ENCODE results near the gene SLAMF7.

The SLAMF7 gene

DNA sequence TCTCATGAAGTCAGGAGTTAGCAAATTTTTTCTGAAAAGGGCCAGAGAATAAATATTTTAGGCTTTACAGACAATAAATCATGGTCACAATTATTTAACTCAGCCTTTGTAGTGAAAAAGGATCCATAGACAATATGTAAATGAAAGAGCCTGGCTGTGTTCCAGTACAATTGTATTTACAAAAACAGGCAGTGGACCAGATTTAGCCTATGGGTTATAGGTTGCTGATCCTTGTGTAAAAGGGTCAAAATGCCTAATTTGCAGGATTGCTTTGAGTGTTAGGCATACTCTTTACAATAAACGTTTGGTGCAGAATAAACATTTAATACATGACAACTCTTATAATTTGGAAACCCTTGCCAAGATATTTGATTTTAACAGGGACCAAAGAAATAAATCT, 6.5 kb downstream of the SLAMF7 start:
- no peak for DNase-seq (ENCODE audit: low read depth)

GRCh38 chr1:160746836-160747500, 7.9 kb downstream of the SLAMF7 start:
- no peak for DNase-seq (ENCODE audit: low read depth)

GRCh38 chr1:160747717-160748116, 8.7 kb downstream of the SLAMF7 start:
- no peak for DNase-seq (ENCODE audit: low read depth)

DNA sequence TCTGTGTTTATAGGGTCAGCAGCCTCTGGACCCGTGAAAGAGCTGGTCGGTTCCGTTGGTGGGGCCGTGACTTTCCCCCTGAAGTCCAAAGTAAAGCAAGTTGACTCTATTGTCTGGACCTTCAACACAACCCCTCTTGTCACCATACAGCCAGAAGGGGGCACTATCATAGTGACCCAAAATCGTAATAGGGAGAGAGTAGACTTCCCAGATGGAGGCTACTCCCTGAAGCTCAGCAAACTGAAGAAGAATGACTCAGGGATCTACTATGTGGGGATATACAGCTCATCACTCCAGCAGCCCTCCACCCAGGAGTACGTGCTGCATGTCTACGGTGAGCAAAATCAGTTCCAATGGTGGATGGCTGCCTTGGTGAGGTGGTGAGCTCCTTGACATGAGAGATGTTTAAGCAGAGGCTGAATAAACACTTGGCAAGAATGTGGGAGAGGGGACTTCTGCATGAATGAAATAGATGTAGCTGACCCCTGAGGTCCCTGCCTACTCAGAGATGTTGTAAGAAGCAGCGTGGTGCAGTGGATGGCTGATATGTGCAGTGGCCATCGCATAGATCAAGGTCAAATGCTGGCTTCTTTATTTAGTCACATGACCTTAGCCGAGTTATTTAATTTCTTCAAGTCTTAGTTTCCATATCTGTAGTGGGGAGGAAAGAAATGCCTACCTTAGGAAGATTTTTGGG, 9.3 kb downstream of the SLAMF7 start:
- no peak for DNase-seq (ENCODE audit: low read depth)

DNA sequence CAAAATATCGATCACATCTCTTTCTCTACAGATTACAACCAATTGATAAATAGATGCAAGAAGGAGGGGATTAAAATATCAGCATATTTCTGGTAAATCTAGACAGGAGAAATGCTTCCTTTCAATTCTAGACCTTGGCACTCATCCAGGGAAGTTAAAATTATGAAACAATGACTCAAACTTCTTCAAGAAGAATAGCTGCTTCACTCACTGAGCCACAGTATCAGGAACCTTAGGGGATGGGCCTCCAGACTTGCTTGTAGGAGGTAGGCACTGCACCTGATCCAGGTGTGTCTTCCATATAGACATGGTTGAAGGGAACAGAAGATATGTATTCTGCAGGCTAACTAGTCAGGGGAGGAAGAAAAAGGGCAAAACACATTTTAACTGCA, 9.8 kb downstream of the SLAMF7 start:
- no peak for DNase-seq (ENCODE audit: low read depth)

GRCh38 chr1:160750608-160751007, 11.6 kb downstream of the SLAMF7 start:
- DNase-seq (ENCODE audit: low read depth), result no peak

DNA sequence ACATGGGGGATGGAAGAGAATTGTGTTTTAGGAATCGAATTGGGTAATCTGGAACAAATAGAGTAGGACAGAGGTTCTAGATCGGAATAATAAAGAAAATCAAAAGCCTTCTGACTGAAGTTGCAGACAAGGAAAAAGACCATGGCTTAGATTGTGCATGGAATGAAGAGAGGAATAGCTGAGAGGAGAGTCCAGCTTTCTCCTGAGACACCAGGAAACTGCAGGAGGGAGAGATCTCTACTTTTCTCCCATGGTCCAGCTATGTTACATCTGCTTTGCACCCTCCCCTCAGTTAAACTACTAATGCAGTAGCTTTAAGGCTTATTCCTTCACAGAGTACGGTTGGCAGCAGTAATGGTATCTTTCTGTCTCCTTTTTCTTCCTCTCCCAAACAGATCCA, 13.4 kb downstream of the SLAMF7 start:
- no peak for DNase-seq (ENCODE audit: low read depth)

- no peak for DNase-seq (ENCODE audit: low read depth)
Measured at GRCh38 chr1:160752924-160753323, 13.9 kb downstream of the SLAMF7 start.

GRCh38 chr1:160753594-160753993, 14.5 kb downstream of the SLAMF7 start:
- DNase-seq (ENCODE audit: low read depth), result no peak

DNA sequence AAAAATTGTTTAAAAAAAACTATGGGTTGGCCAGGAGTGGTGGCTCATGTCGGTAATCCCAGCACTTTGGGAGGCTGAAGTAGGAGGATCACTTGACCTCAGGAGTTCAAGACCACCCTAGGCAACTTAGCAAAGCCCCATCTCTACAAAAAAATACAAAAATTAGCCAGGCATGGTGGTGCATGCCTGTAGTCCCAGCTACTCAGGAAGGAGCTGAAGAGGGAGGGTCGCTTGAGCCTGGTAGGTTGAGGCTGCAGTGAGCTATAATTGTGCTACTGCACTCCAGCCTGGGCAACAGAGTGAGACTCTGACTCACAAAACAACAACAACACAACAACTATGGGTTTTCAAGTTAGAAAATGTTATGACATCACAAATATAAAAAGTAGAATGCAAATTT, 16.4 kb downstream of the SLAMF7 start:
- no peak for DNase-seq (ENCODE audit: low read depth)

- DNase-seq (ENCODE audit: low read depth), result no peak
Measured at GRCh38 chr1:160755911-160756848, 17.1 kb downstream of the SLAMF7 start.

DNA sequence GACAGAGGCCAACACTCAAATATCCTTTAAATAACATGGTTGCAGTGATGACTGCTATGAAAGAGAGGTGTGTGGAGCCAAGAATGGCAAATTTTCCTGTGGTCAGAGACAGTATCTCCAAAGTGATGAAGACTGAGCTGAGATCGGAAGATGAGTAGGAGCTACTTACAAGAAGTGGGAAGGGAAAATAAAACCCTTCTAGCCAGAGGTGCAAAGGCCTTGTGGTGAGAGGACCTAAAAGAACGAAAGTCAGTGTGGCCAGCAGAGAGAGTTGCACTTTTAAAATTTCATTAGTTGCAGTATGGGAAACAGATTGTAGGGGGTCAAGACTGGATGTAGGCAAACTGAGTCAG, 17.8 kb downstream of the SLAMF7 start:
- DNase-seq (ENCODE audit: low read depth), result no peak

- no peak for DNase-seq (ENCODE audit: low read depth)
Measured at GRCh38 chr1:160758521-160758920, 19.5 kb downstream of the SLAMF7 start.

- no peak for DNase-seq (ENCODE audit: low read depth)
Measured at GRCh38 chr1:160759740-160760139, 20.7 kb downstream of the SLAMF7 start.

GRCh38 chr1:160761046-160761445, 22.0 kb downstream of the SLAMF7 start:
- DNase-seq (ENCODE audit: low read depth), result no peak

GRCh38 chr1:160761886-160762285, 22.8 kb downstream of the SLAMF7 start:
- DNase-seq (ENCODE audit: low read depth), result no peak

DNA sequence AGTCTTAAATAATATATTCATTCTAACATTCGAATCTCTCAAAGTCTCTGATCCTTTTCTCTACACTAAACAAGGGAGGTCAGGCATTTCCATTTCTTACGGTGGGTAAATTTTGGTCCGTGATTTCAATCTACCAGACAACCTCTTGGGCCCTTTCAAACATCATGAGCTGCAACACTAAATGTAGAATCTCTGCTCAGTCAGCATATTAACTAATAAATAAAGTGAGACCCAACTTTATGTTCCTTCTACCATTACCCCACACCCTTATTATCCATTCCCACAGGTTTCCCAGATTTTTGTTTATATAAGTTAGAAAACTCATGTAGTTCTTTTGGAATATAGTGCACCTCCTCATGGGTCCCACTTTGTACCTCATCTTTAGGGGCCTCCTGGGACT, 24.9 kb downstream of the SLAMF7 start:
- no peak for DNase-seq (ENCODE audit: low read depth)

DNA sequence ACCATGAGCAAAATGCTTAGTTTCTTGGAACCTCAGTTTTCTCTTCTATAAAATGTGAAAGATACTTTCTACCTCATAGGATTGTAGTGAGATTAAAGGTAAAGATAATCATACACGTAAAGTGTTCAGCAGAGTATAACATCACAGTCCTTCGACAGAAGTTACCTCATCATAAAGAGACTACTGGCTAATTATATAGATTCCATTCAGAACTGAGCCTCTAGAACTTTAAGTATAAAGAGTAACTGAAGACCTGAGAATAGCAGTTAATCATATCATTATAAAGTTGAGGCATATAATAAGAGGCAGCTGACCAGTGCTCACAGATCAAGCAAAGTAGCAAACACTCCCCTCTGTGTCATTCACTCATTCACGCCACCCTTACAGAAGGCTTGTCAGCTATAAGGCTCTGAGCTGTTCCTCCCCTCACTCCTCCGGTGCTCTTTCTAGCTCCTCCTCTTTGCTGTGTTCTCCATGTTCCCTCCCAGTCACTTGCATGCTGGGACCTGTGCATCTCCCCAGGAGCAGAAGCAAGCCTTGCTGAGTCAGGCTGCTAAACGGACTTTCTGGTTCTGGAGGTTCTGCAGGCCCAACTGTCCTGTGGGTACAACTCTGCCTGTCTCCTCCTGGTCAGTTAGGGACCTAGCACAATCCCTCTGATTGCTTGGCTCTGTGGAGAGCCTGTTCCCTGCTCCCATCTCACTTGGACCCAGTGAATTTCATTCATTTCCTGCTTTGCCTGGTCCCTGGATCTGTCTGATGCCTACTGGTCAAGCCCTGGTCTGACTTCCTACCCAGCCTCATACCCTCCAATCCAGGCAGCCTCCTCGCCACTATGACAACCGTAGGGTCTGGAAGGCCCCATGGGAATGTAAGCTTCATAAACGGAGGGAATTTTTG, 28.6 kb downstream of the SLAMF7 start:
- DNase-seq (ENCODE audit: low read depth), result no peak

DNA sequence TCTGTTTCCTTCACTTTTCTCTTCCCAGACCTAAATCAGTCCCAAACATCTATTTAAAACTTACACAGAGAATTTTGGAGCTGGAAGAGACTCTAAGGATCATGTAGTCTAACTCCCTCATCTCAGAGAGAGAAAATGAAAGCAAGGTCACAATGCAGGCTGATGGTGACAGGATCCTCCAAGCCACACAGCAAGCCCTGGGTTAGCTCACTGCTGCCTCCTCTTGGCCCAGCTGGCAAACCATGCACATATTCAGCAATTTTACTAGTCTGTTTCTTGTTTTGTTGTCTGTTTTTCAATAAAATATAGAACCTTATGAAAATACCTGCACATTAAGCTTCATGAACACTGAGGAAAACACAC, 29.2 kb downstream of the SLAMF7 start:
- no peak for DNase-seq (ENCODE audit: low read depth)

- DNase-seq (ENCODE audit: low read depth), result no peak
Measured at GRCh38 chr1:160772331-160772730, 33.3 kb downstream of the SLAMF7 start.

DNA sequence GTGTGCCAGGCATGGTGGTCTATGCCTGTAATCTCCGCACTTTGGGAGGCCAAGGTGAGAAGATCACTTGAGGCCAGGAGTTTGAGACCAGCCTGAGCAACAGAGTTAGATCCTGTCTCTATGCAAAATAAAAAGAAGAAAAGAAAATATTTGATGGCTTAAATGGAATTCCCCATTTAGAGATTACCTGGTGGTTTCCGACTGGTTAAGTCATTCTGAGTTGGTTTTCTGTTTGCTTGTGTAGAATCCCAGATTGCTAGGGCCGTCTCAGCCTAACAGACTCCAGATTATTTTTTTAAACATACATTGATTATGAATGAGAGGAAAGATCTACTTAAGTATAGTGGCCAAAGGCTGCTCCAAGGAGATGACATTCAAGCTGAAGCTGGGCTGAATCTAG, 34.0 kb downstream of the SLAMF7 start:
- no peak for DNase-seq (ENCODE audit: low read depth)

Data from GM04503 (cell line).